Measurements from ENCODE around the gene MSI2. TPM values are rescaled to one million over a fixed set of nuclear protein-coding genes. Genes with fewer than 3 reads are reported as not detected.

The MSI2 gene
- total RNA-seq, 3 donors from 2014 or later = 40.6 to 56.2 (median 54.3) TPM

DNA sequence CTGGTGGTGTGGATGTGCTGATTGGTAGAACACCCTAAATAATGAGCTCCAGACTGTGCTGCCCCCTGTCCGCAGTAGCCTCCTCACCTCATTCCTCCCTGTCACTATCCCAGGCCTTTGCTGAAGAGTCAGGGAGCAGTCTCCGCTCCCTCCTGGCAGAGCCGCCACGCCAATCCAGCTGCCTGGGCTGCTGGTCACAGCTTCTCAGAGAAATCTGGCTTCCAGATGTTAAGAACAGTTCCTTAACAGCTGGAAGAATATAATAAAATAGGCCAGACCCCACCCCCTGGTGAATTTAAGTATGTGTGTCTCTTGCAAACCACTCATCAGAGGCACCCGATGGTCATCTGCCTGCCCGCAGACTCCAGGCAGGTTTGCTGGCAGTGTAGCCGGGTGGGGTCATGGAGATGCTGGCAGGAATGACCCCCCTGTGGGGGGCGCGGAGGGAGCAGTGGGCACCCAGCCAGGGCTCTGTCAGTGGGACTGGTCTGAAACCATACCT, 327.8 kb downstream of the MSI2 start:
- Mint-ChIP-seq H3K9me3 (no peaks in the 10 kb centered on the region), H3K36me3 (ENCODE audit: insufficient read depth) (peaks cover 1% of the 10 kb centered on the region), H3K27me3 (ENCODE audit: low read depth) (no peaks in the 10 kb centered on the region), H3K4me3 (no peak overlapping the region), H3K4me1 (ENCODE audit: low read depth) (no peaks in the 10 kb centered on the region)
- DNase-seq (no peak), ATAC-seq (no peak)

DNA sequence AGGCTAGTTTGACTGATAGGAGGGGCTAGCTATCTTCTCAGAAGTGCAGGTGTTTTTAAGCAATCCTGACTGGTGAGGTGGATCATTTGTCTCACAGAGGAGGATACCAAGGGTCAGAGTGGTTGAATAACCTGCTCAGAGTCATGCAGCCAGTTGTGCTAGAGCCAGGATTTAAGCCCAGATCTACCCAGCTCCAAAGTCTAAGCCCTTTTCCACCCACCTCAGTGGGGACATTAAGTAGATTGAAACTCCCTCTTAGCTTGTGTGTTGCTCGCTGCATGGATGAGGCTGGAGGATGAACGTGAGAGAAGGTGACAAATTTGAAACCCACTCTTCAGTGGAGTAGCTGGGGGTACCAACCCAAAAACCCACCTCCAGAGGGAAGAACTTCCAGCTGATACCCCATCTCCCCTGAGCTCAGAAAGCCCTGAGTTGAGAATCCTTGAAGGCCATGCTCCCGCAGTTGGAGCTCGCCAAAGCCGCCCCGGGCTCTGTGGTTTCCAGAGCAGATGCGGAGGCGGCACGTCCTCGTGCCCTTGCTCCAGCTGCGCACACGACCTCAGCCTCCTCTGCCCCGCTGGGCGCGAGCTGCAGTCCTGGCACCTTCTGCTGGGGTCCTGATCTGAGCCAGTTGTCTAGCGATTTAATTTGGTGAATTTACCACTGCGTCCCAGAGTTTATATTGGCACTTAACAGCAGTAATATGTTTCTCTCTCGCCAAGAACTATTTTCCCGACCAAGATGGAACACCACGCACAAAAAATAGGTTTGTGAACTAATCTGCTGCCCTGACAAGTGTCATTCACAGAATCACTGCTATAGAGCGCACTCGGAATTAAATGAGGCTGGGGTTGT, 329.2 kb downstream of the MSI2 start:
- Mint-ChIP-seq H3K36me3 (ENCODE audit: insufficient read depth) (peaks cover 5% of the 10 kb centered on the region), H3K4me1 (ENCODE audit: low read depth) (no peaks in the 10 kb centered on the region), H3K9me3 (no peaks in the 10 kb centered on the region), H3K4me3 (no peak overlapping the region), H3K27me3 (ENCODE audit: low read depth) (no peaks in the 10 kb centered on the region)
- DNase-seq (no peak), ATAC-seq (no peak)

DNA sequence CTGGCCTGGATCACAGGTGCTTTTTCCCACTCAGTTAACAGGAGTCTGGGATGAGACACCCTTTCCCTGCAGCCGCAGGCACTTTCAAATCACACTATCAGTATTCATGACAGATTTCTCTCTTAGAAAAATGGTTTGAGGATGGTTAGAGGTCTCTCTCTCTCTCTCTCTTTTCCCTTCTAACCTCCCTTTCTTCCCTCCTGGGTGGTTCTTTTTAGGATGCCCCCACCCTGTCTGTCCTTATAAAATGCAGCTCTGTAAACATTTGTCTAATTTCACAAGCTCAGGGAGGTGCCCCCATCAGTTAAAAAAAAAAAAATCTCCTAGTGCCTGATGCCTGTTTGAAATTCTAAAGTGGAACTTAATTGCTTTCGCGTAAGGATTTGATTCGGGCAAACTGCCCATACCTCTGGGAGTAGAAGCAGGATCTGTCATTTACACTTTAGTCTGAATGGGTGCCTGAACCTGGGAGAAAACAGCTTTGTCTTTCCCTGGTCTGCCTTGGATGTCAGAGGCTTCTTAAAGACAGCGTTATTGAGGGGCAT, 329.9 kb downstream of the MSI2 start:
- no peak overlapping the region for H3K4me3 Mint-ChIP-seq
- DNase-seq (no peak), ATAC-seq (no peak)
- peaks cover 5% of the 10 kb centered on the region for H3K36me3 Mint-ChIP-seq (ENCODE audit: insufficient read depth)
- no peaks in the 10 kb centered on the region for H3K4me1 Mint-ChIP-seq (ENCODE audit: low read depth)
- no peaks in the 10 kb centered on the region for H3K9me3 Mint-ChIP-seq
- H3K27me3 Mint-ChIP-seq (ENCODE audit: low read depth) = no peaks in the 10 kb centered on the region

- ATAC-seq (no peak), DNase-seq (no peak)
- no peaks in the 10 kb centered on the region for H3K9me3 Mint-ChIP-seq
- H3K36me3 Mint-ChIP-seq (ENCODE audit: insufficient read depth) = peaks cover 5% of the 10 kb centered on the region
- no peaks in the 10 kb centered on the region for H3K27me3 Mint-ChIP-seq (ENCODE audit: low read depth)
- no peak overlapping the region for H3K4me3 Mint-ChIP-seq
- H3K4me1 Mint-ChIP-seq (ENCODE audit: low read depth) = no peaks in the 10 kb centered on the region
These were observed 330.4 kb downstream of the MSI2 start for GRCh38 chr17:57586742-57587141.

DNA sequence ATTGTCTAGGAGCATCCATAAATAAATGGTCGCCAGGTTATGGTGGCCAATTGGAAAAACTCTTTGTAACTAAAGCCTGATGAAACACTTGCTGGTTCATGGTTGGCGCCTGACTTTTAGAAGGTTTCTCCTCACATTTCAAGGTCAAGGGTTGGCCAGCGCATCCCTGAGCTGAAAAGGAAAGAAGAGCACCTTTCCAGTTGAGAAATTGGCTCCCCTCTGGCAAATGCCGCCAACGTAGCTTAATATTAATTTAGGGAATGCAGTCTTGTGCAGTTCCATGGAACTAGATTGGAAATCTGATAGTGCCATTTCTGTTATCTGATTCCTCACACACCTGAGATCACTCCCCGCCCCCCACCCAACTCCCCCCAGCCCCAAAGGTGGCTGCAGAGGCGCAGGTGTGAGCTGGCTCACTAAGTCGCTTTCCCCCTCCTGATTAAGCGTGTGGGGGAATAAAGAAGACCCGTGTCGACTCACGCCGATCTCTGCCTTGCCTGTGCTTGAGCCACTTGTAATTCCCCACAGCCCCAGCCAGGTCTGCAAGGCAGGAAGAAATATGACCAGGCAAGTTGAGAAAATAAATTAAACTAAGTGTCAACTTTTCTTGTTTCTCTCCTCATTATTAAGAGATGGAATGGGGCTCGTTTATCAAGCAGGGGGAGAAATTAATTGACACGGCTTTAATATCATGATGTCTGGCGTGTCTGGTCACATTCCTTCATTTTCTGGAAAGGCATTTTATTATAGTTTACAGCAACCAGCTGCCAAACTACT, 331.1 kb downstream of the MSI2 start:
- H3K9me3 Mint-ChIP-seq = no peaks in the 10 kb centered on the region
- H3K27me3 Mint-ChIP-seq (ENCODE audit: low read depth) = no peaks in the 10 kb centered on the region
- H3K4me3 Mint-ChIP-seq = no peak overlapping the region
- no peaks in the 10 kb centered on the region for H3K4me1 Mint-ChIP-seq (ENCODE audit: low read depth)
- peaks cover 5% of the 10 kb centered on the region for H3K36me3 Mint-ChIP-seq (ENCODE audit: insufficient read depth)
- DNase-seq = no peak
- no peak for ATAC-seq

DNA sequence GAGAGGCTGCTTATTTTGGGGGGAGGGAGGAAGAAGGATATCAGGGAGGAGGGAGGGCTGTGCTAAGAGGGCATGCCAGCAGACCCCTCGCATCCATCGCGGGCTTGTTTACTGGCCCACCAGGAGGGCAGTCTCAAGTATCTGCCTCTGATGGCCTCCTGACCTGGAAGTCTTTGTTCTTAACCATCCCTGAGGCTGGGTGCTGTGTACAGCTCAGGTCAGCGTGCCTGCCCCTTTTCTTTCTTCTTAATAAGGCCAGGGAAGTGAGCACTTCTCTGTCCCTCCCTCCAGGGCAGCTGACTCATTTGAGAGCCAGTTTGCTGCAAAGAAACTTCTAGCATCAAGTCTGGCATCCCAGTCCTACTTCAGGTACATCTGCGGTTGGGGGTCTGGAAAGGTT, 331.8 kb downstream of the MSI2 start:
- ATAC-seq = no peak
- H3K4me3 Mint-ChIP-seq = no peak overlapping the region
- no peaks in the 10 kb centered on the region for H3K4me1 Mint-ChIP-seq (ENCODE audit: low read depth)
- H3K9me3 Mint-ChIP-seq = no peaks in the 10 kb centered on the region
- H3K36me3 Mint-ChIP-seq (ENCODE audit: insufficient read depth) = peaks cover 3% of the 10 kb centered on the region
- H3K27me3 Mint-ChIP-seq (ENCODE audit: low read depth) = no peaks in the 10 kb centered on the region
- no peak for DNase-seq

GRCh38 chr17:57589151-57590034, 333.1 kb downstream of the MSI2 start:
- no peak for ATAC-seq
- H3K36me3 Mint-ChIP-seq (ENCODE audit: insufficient read depth) = peaks cover 8% of the 10 kb centered on the region
- DNase-seq = no peak
- no peaks in the 10 kb centered on the region for H3K9me3 Mint-ChIP-seq
- H3K4me3 Mint-ChIP-seq = no peak overlapping the region
- H3K27me3 Mint-ChIP-seq (ENCODE audit: low read depth) = no peaks in the 10 kb centered on the region
- no peaks in the 10 kb centered on the region for H3K4me1 Mint-ChIP-seq (ENCODE audit: low read depth)

DNA sequence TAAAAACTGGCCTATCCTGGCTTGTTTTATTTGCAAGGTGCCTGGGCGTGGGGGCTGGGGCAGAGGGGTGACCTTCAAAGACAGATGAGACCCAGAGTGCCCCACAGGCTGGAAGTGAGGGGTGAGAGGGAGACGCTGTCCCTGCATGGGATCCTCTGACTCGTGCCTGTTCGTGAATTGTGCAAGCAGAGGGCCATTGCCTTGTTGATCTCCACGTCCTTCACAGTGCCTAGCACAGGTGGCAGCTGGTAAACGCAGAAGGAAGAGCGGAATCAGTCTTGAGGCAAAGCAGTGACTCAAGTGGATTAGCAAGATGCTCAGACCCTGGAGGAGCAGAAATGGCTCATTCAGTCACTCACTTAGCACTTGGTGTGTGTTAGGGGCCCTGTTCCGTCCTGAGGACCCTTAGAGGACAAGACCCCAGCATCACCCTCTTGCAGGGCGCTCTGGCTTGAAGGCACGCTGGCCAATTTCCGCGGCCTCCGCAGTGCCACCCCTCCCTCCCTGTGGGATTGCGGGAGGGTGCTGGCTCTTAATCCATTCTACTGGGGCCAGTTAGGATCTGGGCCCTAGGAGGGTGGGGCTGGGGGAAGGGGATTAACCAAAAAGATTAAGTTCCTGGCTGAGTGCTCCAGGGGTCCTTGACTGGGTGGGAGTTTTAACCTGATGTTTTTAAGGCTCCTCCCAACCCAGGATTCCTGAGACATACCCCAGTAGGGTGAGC, 337.6 kb downstream of the MSI2 start:
- peaks cover 11% of the 10 kb centered on the region for H3K36me3 Mint-ChIP-seq (ENCODE audit: insufficient read depth)
- no peaks in the 10 kb centered on the region for H3K9me3 Mint-ChIP-seq

GRCh38 chr17:57594767-57595166, 338.4 kb downstream of the MSI2 start:
- Mint-ChIP-seq H3K9me3 (no peaks in the 10 kb centered on the region), H3K4me3 (no peak overlapping the region), H3K27me3 (ENCODE audit: low read depth) (no peaks in the 10 kb centered on the region), H3K36me3 (ENCODE audit: insufficient read depth) (peaks cover 11% of the 10 kb centered on the region), H3K4me1 (ENCODE audit: low read depth) (peaks cover 22% of the 10 kb centered on the region)
- ATAC-seq (no peak), DNase-seq (no peak)

More for the DNA sequence above, 337.6 kb downstream of the MSI2 start:
- H3K4me3 Mint-ChIP-seq = no peak overlapping the region
- peaks cover 14% of the 10 kb centered on the region for H3K4me1 Mint-ChIP-seq (ENCODE audit: low read depth)
- DNase-seq (no peak), ATAC-seq (no peak)
- no peaks in the 10 kb centered on the region for H3K27me3 Mint-ChIP-seq (ENCODE audit: low read depth)

- Mint-ChIP-seq H3K4me3 (no peak overlapping the region), H3K9me3 (no peaks in the 10 kb centered on the region), H3K4me1 (ENCODE audit: low read depth) (peaks cover 29% of the 10 kb centered on the region), H3K27me3 (ENCODE audit: low read depth) (no peaks in the 10 kb centered on the region), H3K36me3 (ENCODE audit: insufficient read depth) (peaks cover 8% of the 10 kb centered on the region)
- DNase-seq (no peak), ATAC-seq (no peak)
These were observed 339.1 kb downstream of the MSI2 start for GRCh38 chr17:57595426-57595825.

DNA sequence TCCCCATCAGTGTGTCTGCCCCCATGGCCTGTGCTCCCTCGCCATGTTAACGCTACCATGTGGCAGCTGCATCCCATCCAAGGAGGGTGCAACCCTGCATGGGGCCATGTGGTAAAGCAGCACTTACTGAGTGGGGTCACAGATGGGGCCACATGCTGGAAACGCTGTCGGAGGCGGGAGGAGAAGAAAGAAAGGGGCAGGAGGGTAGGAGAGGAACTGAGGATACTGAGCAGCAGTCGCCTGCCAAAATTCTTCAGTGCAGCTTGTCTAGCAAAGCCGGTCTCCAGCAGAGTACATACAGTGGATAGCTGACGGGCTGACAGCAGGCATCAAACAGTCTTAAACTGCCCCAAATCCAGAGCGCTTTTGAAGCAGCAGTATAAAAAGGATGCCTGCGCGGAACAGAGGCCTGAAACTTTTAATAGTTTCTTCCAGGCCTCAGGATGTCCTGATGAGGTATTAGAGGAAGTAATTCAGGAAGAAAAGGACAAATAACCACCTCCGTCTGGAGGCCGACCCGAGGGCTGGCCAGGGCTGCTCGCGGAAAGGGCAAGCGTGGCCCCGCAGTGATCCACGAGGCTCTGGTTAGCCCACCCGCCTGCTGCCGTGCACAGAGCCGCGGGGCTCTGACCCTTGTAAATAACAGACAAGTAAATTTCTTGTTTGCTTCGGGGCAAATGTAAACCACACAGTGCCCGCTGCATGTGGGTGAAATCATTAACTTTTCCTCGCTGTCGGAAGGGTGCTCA, 339.8 kb downstream of the MSI2 start:
- no peak for DNase-seq
- ATAC-seq = no peak
- Mint-ChIP-seq H3K36me3 (ENCODE audit: insufficient read depth) (peaks cover 10% of the 10 kb centered on the region), H3K4me1 (ENCODE audit: low read depth) (peaks cover 36% of the 10 kb centered on the region), H3K27me3 (ENCODE audit: low read depth) (no peaks in the 10 kb centered on the region), H3K9me3 (no peaks in the 10 kb centered on the region), H3K4me3 (no peak overlapping the region)

- H3K36me3 Mint-ChIP-seq (ENCODE audit: insufficient read depth) = peaks cover 10% of the 10 kb centered on the region
- H3K27me3 Mint-ChIP-seq (ENCODE audit: low read depth) = no peaks in the 10 kb centered on the region
- H3K4me1 Mint-ChIP-seq (ENCODE audit: low read depth) = peaks cover 45% of the 10 kb centered on the region
- DNase-seq = no peak
- no peak for ATAC-seq
- no peaks in the 10 kb centered on the region for H3K9me3 Mint-ChIP-seq
- no peak overlapping the region for H3K4me3 Mint-ChIP-seq
These were observed 340.8 kb downstream of the MSI2 start for GRCh38 chr17:57597101-57597500.

Data from activated T-cell treated with anti-CD3 and anti-CD28 coated beads, Interleukin-2, amount 50 U/mL, for 4 hours (primary cell).